Right ventricle myocardium superior (tissue), 1 donor: Measurements from ENCODE around the gene EI24. TPM values are rescaled to one million over a fixed set of nuclear protein-coding genes. Genes with fewer than 3 reads are reported as not detected.

Source experiments
- ATAC-seq: fragments of 200-7000 bp; cut with Tn5 transposase; one replicate; pipeline ENCODE4 v1.9.1; 2020; ENCODE audit warnings: mild to moderate bottlenecking; ENCODE audit not compliant: poor library complexity
- DNase-seq: peaks from one replicate; pipeline ENCODE4 v3.0.0-alpha.2; 2020
- intact Hi-C: fragments of 100-400 bp; cut with DNase I; formaldehyde crosslinking; loops from one replicate; pipeline ENCODE4 v1.11.2; 2022
- total RNA-seq: library from RNA; stranded (reverse); fragmentation: NEBNext Ultra II Directional; extraction: Animal tissue kit (Norgen Biotek cat#: 25700); gene quantifications from one replicate; pipeline ENCODE4 v1.2.1, GENCODE V29; 2021
- donor health status: DM: no; HTN: yes; CAD: no; lungs with severe emphysema.

Gene EI24
- total RNA-seq, 1 donor from 2014 or later: 53.0 TPM

DNA sequence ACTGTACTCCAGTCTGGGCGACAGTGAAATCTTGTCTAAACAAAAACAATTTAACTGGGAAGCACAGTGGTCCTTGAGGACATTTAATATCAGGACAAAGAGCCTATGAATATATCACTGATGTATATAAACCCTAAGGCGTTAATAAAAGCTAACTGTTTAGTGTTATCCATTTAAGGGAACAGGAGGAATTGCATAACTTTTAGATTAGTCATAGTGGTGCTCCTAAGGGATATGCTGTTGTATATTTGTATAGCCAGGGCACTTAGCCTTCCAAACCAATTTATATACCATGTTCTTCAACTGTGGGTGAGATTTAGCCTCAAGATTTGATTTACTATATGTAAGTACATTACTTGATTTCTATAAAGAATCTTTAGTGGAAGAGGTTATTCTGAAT is 52.7 kb downstream of the EI24 start:
- DNase-seq: no peak
- ATAC-seq: no peak
- intact Hi-C loops: loop anchor here (10.0 kb wide), 2 partner anchors 47 to 253 kb away; no protein-coding TSS in a partner anchor

DNA sequence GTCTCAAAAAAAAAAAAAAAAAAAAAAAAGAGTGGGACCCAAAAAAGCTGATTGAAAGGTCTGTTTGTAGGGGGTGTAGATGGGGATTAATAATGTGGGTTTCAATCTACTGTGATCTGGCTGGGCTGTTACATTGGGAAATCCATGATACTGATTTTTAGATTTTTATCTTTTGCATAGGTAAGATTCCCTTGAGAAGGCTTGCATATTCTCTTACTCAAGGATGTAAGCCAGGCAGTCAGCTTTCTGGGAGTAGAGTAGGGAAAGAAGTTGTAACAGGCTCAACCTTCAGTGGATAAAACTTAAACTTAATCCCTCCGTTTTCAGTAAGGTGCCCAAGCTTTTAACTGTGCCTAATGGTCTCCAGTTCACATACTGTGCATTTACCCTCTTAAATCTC is 53.8 kb downstream of the EI24 start:
- no peak for ATAC-seq
- intact Hi-C loops: loop anchor here (10.0 kb wide), 2 partner anchors 48 to 252 kb away; no protein-coding TSS in a partner anchor
- DNase-seq: no peak

DNA sequence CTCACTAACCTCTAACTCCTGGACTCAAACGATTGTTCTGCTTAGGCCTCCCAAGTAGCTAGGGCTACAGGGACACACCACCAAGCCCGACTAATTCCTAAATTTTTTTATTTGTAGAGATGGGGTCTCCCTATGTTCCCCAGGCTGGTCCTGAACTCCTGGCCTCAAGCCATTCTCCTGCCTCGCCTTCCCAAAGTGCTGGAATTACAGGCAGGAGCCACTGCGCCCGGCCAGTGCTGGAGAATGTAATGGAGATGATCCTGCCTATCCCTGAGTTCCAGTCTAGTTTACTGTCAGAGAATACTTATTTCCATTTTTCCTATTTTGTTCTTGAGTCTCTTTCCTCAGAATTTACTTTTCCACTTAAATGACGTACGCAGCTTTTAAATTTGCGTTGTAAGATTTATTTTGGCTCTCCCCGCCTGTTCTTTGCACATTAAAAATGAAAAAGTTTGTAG is 55.5 kb downstream of the EI24 start, which contains the start of gene CHEK1:
TSS of gene CHEK1 (plus strand) at position 408 of the 458 bp plus-strand sequence. CDS start 1,606 bp downstream, outside the sequence.
- DNase-seq (no peak), ATAC-seq (no peak)
- intact Hi-C loops: loop anchor here (10.0 kb wide), 2 partner anchors 50 to 250 kb away; no protein-coding TSS in a partner anchor

GRCh38 chr11:125625225-125625629 is 56.0 kb downstream of the EI24 start:
- intact Hi-C loops: loop anchor here (10.0 kb wide), 2 partner anchors 50 to 250 kb away; no protein-coding TSS in a partner anchor
- ATAC-seq (peak; percentile 66), DNase-seq (no peak)

DNA sequence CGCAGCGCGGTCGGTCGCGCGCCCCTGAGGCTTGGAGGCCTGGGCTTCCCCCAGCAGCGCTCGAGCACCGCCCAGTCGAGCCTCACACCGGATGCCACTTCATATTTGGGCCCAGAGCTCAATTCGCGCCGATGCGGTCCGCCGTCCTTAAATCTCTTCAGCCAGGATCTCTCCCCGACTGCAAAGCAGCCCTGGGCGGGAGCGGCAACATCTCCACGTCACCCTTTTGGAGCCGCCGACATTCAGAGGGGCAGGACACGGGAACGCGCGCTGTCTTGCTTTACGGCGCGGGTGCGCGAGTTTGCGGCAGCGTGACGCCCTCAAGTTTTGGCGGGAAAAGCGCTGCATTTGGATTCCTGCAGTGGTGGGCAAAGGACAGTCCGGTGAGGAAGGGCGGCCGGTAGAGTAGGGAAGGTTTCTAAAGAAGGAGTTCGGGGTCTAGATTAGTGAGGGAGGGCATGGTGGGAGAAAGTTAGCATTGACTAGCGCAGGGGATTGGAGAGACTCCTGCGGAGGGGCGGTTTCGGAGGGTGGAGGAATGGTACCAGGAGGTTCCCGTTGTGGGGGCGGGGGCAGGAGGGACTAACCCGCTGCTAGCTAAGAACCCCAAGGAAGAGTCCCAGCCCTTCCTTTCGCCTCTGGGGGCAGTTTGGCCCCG is 56.5 kb downstream of the EI24 start:
- intact Hi-C loops: loop anchor here (10.0 kb wide), 2 partner anchors 51 to 249 kb away; no protein-coding TSS in a partner anchor

GRCh38 chr11:125626288-125626950 is 57.1 kb downstream of the EI24 start:
- intact Hi-C loops: loop anchor here (10.0 kb wide), 2 partner anchors 52 to 248 kb away; no protein-coding TSS in a partner anchor
- DNase-seq (no peak), ATAC-seq (peak; percentile 28)

More for the DNA sequence above, 56.5 kb downstream of the EI24 start:
- peak; percentile 98 for ATAC-seq
- peak; percentile 92 for DNase-seq

GRCh38 chr11:125627236-125627910 is 58.1 kb downstream of the EI24 start:
- ATAC-seq (no peak), DNase-seq (no peak)
- intact Hi-C loops: loop anchor here (10.0 kb wide), 2 partner anchors 53 to 247 kb away; no protein-coding TSS in a partner anchor

Other genes starting within 250 kb of the EI24 start
- 41.9 TPM for gene FEZ1, start 73.2 kb upstream of the EI24 start, total RNA-seq
- gene STT3A, start 23.4 kb downstream of the EI24 start, total RNA-seq: 54.0 TPM
- 0.83 TPM for gene CHEK1, start 55.7 kb downstream of the EI24 start, total RNA-seq
- not detected for gene ACRV1, start 111.4 kb downstream of the EI24 start, total RNA-seq
- not detected for gene PATE1, start 176.8 kb downstream of the EI24 start, total RNA-seq
- not detected for gene PATE2, start 209.4 kb downstream of the EI24 start, total RNA-seq
- gene PATE3, start 218.7 kb downstream of the EI24 start, total RNA-seq: not detected